Brain pericyte (primary cell): Measurements from ENCODE around the gene ATP8A2.
A peak's percentile ranks its signal among the peaks of the same experiment; 100 is the strongest.

Experiments used
- DNase-seq: peaks from one replicate; pipeline ENCODE4 v3.0.0-alpha.2; 2012; ENCODE audit warnings: low read depth, low spot score

The ATP8A2 gene

GRCh38 chr13:25727810-25728209, 356.0 kb downstream of the ATP8A2 start:
- DNase-seq = no peak

GRCh38 chr13:25729201-25729600, 357.4 kb downstream of the ATP8A2 start:
- no peak for DNase-seq

GRCh38 chr13:25731037-25731436, 359.3 kb downstream of the ATP8A2 start:
- no peak for DNase-seq

GRCh38 chr13:25731536-25731935, 359.8 kb downstream of the ATP8A2 start:
- DNase-seq = no peak

GRCh38 chr13:25732111-25732865, 360.5 kb downstream of the ATP8A2 start:
- DNase-seq = no peak

- no peak for DNase-seq
These were observed 361.3 kb downstream of the ATP8A2 start for GRCh38 chr13:25733001-25733491.

- no peak for DNase-seq
These were observed 362.1 kb downstream of the ATP8A2 start for GRCh38 chr13:25733696-25734435.

- DNase-seq = no peak
These were observed 366.8 kb downstream of the ATP8A2 start for GRCh38 chr13:25738342-25739196.

- DNase-seq = no peak
These were observed 367.6 kb downstream of the ATP8A2 start for GRCh38 chr13:25739376-25739775.

GRCh38 chr13:25741796-25742195, 370.0 kb downstream of the ATP8A2 start:
- DNase-seq = no peak

- no peak for DNase-seq
These were observed 370.4 kb downstream of the ATP8A2 start for GRCh38 chr13:25742220-25742619.

- no peak for DNase-seq
These were observed 371.6 kb downstream of the ATP8A2 start for GRCh38 chr13:25743421-25743820.

GRCh38 chr13:25744178-25744577, 372.4 kb downstream of the ATP8A2 start:
- DNase-seq = no peak

- no peak for DNase-seq
These were observed 374.4 kb downstream of the ATP8A2 start for GRCh38 chr13:25746131-25746530.

GRCh38 chr13:25752957-25753551, 381.3 kb downstream of the ATP8A2 start:
- DNase-seq = peak; percentile 31

GRCh38 chr13:25753976-25754375, 382.2 kb downstream of the ATP8A2 start:
- DNase-seq = no peak

GRCh38 chr13:25756251-25756650, 384.5 kb downstream of the ATP8A2 start:
- DNase-seq = no peak

GRCh38 chr13:25756912-25757311, 385.1 kb downstream of the ATP8A2 start:
- DNase-seq = no peak

GRCh38 chr13:25761041-25761440, 389.3 kb downstream of the ATP8A2 start:
- DNase-seq = no peak

GRCh38 chr13:25762281-25762680, 390.5 kb downstream of the ATP8A2 start:
- no peak for DNase-seq

GRCh38 chr13:25762795-25763377, 391.1 kb downstream of the ATP8A2 start:
- no peak for DNase-seq
